ENCODE measurements around the gene SRGAP1. TPM values are rescaled to one million over a fixed set of nuclear protein-coding genes. Genes with fewer than 3 reads are reported as not detected.

SRGAP1 gene
- total RNA-seq, 1 experiment from 2014 or later: 26.8 TPM

GRCh38 chr12:63897931-63898330, 53.4 kb downstream of the SRGAP1 start:
- Histone ChIP-seq H3K27ac (ENCODE audit: low read length) (peak overlapping the region; percentile 81), H3K4me3 (ENCODE audit: low read depth in 2 of 2, low read length in 2 of 2) (no peak overlapping the region), H3K4me1 (ENCODE audit: control insufficient read depth, insufficient read depth, low read length) (peaks cover 60% of the 10 kb centered on the region), H3K27me3 (ENCODE audit: control insufficient read depth, insufficient read depth, low read length) (no peaks in the 10 kb centered on the region), H3K36me3 (ENCODE audit: control insufficient read depth, insufficient read depth, low read length) (no peaks in the 10 kb centered on the region), H3K9me3 (ENCODE audit: control insufficient read depth, insufficient read depth, low read depth, low read length) (no peaks in the 10 kb centered on the region)
- DNase-seq (ENCODE audit: low read depth, low spot score) (no peak), ATAC-seq (no peak)
- no TSS peak for BruUV-seq (replicated peaks)
- in situ Hi-C loops (cut with HindIII; ENCODE audit: low pct_unique_long_range_greater_than_20kb, low sequenced_read_pairs): loop anchor here (5.0 kb wide), 1 partner anchor 46 kb away; no protein-coding TSS in a partner anchor
- no peak for TF ChIP-seq POLR2AphosphoS5 (IDR thresholded peaks at IDR 0.05; ENCODE audit: low read depth, low read length)
- ChIA-PET POLR2A (no interaction called here), CTCF (no interaction called here)
- intact Hi-C loops (cut with micrococcal nuclease; ENCODE audit: unreplicated experiment): no loop called here

- CTCF ChIA-PET: no interaction called here
- Histone ChIP-seq H3K36me3 (ENCODE audit: control insufficient read depth, insufficient read depth, low read length) (no peaks in the 10 kb centered on the region), H3K27ac (ENCODE audit: low read length) (peak overlapping the region; percentile 81), H3K4me3 (ENCODE audit: low read depth in 2 of 2, low read length in 2 of 2) (0 out of 4 replicates have a peak overlapping the region, but pooled peaks of 1 of the 2 experiments have one; percentile 10), H3K4me1 (ENCODE audit: control insufficient read depth, insufficient read depth, low read length) (peaks cover 54% of the 10 kb centered on the region), H3K9me3 (ENCODE audit: control insufficient read depth, insufficient read depth, low read depth, low read length) (no peaks in the 10 kb centered on the region), H3K27me3 (ENCODE audit: control insufficient read depth, insufficient read depth, low read length) (no peaks in the 10 kb centered on the region)
- BruUV-seq (replicated peaks): no TSS peak
- POLR2A ChIA-PET: interaction anchor here (0.7 kb wide), 1 partner anchor 171 kb away, joined by 4 read pairs; no protein-coding TSS in a partner anchor
- TF ChIP-seq POLR2AphosphoS5 (IDR thresholded peaks at IDR 0.05; ENCODE audit: low read depth, low read length) (no peak), TCF7L2 (IDR thresholded peaks at IDR 0.05; ENCODE audit: low read depth, low read length) (no peak), SIN3A (IDR thresholded peaks at IDR 0.05; ENCODE audit: borderline replicate concordance, insufficient read depth, low read depth, low read length) (no peak), REST (IDR thresholded peaks at IDR 0.05; ENCODE audit: insufficient read depth in 1 of 2, low read depth in 2 of 2, low read length in 1 of 2) (no peak), CTCF (IDR thresholded peaks at IDR 0.05) (no peak)
- ATAC-seq (no peak), DNase-seq (ENCODE audit: low read depth, low spot score) (no peak)
- in situ Hi-C loops (cut with HindIII; ENCODE audit: low pct_unique_long_range_greater_than_20kb, low sequenced_read_pairs): loop anchor here (5.0 kb wide), 1 partner anchor 47 kb away; no protein-coding TSS in a partner anchor
- intact Hi-C loops (cut with micrococcal nuclease; ENCODE audit: unreplicated experiment): no loop called here
These were observed 54.4 kb downstream of the SRGAP1 start for GRCh38 chr12:63898764-63899337.

- in situ Hi-C loops (cut with HindIII; ENCODE audit: low pct_unique_long_range_greater_than_20kb, low sequenced_read_pairs) (loop anchor here (5.0 kb wide), 1 partner anchor 47 kb away; no protein-coding TSS in a partner anchor), intact Hi-C loops (cut with micrococcal nuclease; ENCODE audit: unreplicated experiment) (no loop called here)
- Histone ChIP-seq H3K9me3 (ENCODE audit: control insufficient read depth, insufficient read depth, low read depth, low read length) (no peaks in the 10 kb centered on the region), H3K4me3 (ENCODE audit: low read depth in 2 of 2, low read length in 2 of 2) (no peak overlapping the region), H3K27me3 (ENCODE audit: control insufficient read depth, insufficient read depth, low read length) (no peaks in the 10 kb centered on the region), H3K36me3 (ENCODE audit: control insufficient read depth, insufficient read depth, low read length) (no peaks in the 10 kb centered on the region), H3K4me1 (ENCODE audit: control insufficient read depth, insufficient read depth, low read length) (peaks cover 59% of the 10 kb centered on the region), H3K27ac (ENCODE audit: low read length) (peak overlapping the region; percentile 81)
- no TSS peak for BruUV-seq (replicated peaks)
- POLR2A ChIA-PET: interaction anchor here (0.7 kb wide), 1 partner anchor 170 kb away, joined by 4 read pairs; no protein-coding TSS in a partner anchor
- ATAC-seq: peak; percentile 72
- DNase-seq (ENCODE audit: low read depth, low spot score): no peak
- CTCF ChIA-PET: interaction anchor here (0.6 kb wide), 3 partner anchors 10 to 356 kb away, joined by 3 to 8 read pairs (median 8); no protein-coding TSS in a partner anchor
- TF ChIP-seq SIN3A (IDR thresholded peaks at IDR 0.05; ENCODE audit: borderline replicate concordance, insufficient read depth, low read depth, low read length): no peak
- no peak for TF ChIP-seq POLR2AphosphoS5 (IDR thresholded peaks at IDR 0.05; ENCODE audit: low read depth, low read length)
- TF ChIP-seq CTCF (IDR thresholded peaks at IDR 0.05): no peak
- no peak for TF ChIP-seq TCF7L2 (IDR thresholded peaks at IDR 0.05; ENCODE audit: low read depth, low read length)
- no peak for TF ChIP-seq REST (IDR thresholded peaks at IDR 0.05; ENCODE audit: insufficient read depth in 1 of 2, low read depth in 2 of 2, low read length in 1 of 2)
These were observed 54.9 kb downstream of the SRGAP1 start for GRCh38 chr12:63899396-63899795.
